Caco-2 (cell line): ENCODE measurements around the gene TLE3. TPM values are rescaled to one million over a fixed set of nuclear protein-coding genes. Genes with fewer than 3 reads are reported as not detected.

Source experiments
- BruUV-seq: library from RNA; stranded (reverse); fragments of 400-500 nt; replicated peaks from 2 replicates; lab custom pipeline; 2021; lab: Mats Ljungman, UMichigan
- CTCF ChIA-PET: fragments of 300-600 bp; sonication (Branson Sonifier 250); formaldehyde crosslinking; loops from one replicate; lab custom pipeline; 2022; ENCODE audit warnings: antibody characterized with exemption; lab: Charles Lee
- POLR2A ChIA-PET: fragments of 300-600 bp; sonication (Branson Sonifier 250); formaldehyde crosslinking; loops from one replicate; lab custom pipeline; 2022; ENCODE audit warnings: antibody characterized with exemption; lab: Charles Lee
- DNase-seq, 2 experiments: peaks; one replicate each; pipeline versions ENCODE4 v3.0.0 to v3.0.0-alpha.2; 2020 to 2022
- H3K27me3 ChIP-seq: replicated peaks from 2 replicates; pipeline ENCODE4 v1.6.0; 2011; ENCODE audit warnings: low read length; ENCODE audit not compliant: control insufficient read depth, insufficient read depth
- H3K36me3 ChIP-seq: 2 replicates; pipeline ENCODE4 v1.5.1; 2011; ENCODE audit warnings: low read length; ENCODE audit not compliant: control insufficient read depth, insufficient read depth
- H3K4me1 ChIP-seq: fragments of 250-450 bp; sonication (Bioruptor Pico); 2 replicates; pipeline ENCODE4 v1.5.1; 2020; ENCODE audit warnings: mild to moderate bottlenecking
- H3K4me3 ChIP-seq: 2 replicates; pipeline ENCODE4 v1.5.1; 2011; ENCODE audit warnings: low read depth, mild to moderate bottlenecking, control low read depth, low read length
- H3K9me3 ChIP-seq: fragments of 250-450 bp; sonication (Bioruptor Pico); 2 replicates; pipeline ENCODE4 v1.5.1; 2020; ENCODE audit warnings: mild to moderate bottlenecking, moderate library complexity
- H3K27ac Mint-ChIP-seq: one replicate; pipeline ENCODE4 v1.8.0; 2022; ENCODE audit warnings: mixed read lengths; ENCODE audit not compliant: unreplicated experiment
- H3K27me3 Mint-ChIP-seq: one replicate; pipeline ENCODE4 v1.8.0; 2022; ENCODE audit warnings: mixed read lengths; ENCODE audit not compliant: insufficient read depth, unreplicated experiment
- H3K36me3 Mint-ChIP-seq: one replicate; pipeline ENCODE4 v1.8.0; 2022; ENCODE audit warnings: mild to moderate bottlenecking, mixed read lengths; ENCODE audit not compliant: insufficient read depth, unreplicated experiment
- H3K4me1 Mint-ChIP-seq: one replicate; pipeline ENCODE4 v1.8.0; 2022; ENCODE audit warnings: low read depth, mixed read lengths; ENCODE audit not compliant: unreplicated experiment
- H3K4me3 Mint-ChIP-seq: one replicate; pipeline ENCODE4 v1.8.0; 2022; ENCODE audit warnings: mild to moderate bottlenecking, moderate library complexity, mixed read lengths; ENCODE audit not compliant: unreplicated experiment
- H3K9me3 Mint-ChIP-seq: one replicate; pipeline ENCODE4 v1.8.0; 2022; ENCODE audit warnings: mixed read lengths; ENCODE audit not compliant: unreplicated experiment
- CTCF ChIP-seq, 2 experiments: fragments of 200-600 bp in 1 of 2; IDR thresholded peaks; 1 replicate in 1 of 2; 2 replicates in 1 of 2; pipeline versions ENCODE4 v1.5.1 to v1.8.0; 2011 to 2022; ENCODE audit warnings: antibody characterized with exemption in 1 of 2, control low read depth in 1 of 2, inconsistent platforms in 1 of 2, low read depth in 1 of 2, low read length in 1 of 2, mild to moderate bottlenecking in 1 of 2, moderate library complexity in 1 of 2; ENCODE audit not compliant: insufficient read depth in 1 of 2, severe bottlenecking in 1 of 2, unreplicated experiment in 1 of 2
- intact Hi-C: fragments of 100-400 bp; cut with micrococcal nuclease; formaldehyde crosslinking; loops from one replicate; pipeline ENCODE4 v1.10.0; 2022; ENCODE audit not compliant: unreplicated experiment
- total RNA-seq: library from RNA; stranded (reverse); gene quantifications from 2 replicates; pipeline ENCODE4 v1.2.3, GENCODE V29; 2022

Gene TLE3
- total RNA-seq, 1 experiment from 2014 or later = 105 TPM

DNA sequence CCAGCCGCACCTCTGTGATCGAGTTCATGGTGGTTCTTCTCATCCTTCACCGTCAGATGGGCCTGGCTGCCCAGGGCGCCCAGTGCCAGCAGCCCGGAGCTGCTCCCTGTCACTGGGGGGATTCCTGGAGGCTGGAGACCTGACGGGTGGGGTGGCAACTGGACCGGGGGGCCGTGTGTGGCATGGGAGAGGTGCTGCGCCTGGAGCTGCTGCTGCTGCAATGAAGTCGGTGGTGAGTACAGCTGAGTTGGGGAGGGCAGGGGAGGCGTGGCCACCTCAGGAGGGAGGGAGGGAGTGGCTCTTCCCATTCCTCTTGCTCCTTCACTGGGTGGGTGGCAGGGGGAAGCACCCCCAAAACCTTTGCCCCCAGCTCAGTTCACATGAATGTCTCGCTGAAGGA lies 31.7 kb downstream of the TLE3 start:
- H3K27ac Mint-ChIP-seq = no peak overlapping the region
- H3K9me3 Mint-ChIP-seq = no peaks in the 10 kb centered on the region
- DNase-seq = no peak
- no peaks in the 10 kb centered on the region; the same call in 1 of the 2 replicates for H3K36me3 ChIP-seq
- peaks cover 79% of the 10 kb centered on the region for H3K36me3 Mint-ChIP-seq
- POLR2A ChIA-PET = no interaction called here
- H3K9me3 ChIP-seq = no peaks in the 10 kb centered on the region
- CTCF ChIA-PET = interaction anchor here (0.6 kb wide), 1 partner anchor 1870 kb away, joined by 6 read pairs; no protein-coding TSS in a partner anchor
- H3K4me1 ChIP-seq = no peaks in the 10 kb centered on the region
- no peaks in the 10 kb centered on the region for H3K27me3 ChIP-seq
- no peak overlapping the region for H3K4me3 ChIP-seq
- no peak overlapping the region for H3K4me3 Mint-ChIP-seq
- TF ChIP-seq CTCF (IDR thresholded peaks at IDR 0.05; ENCODE audit: insufficient read depth in 1 of 2, low read depth in 1 of 2, low read length in 1 of 2, severe bottlenecking in 1 of 2, unreplicated experiment in 1 of 2) = no peak
- H3K4me1 Mint-ChIP-seq = no peaks in the 10 kb centered on the region
- no TSS peak for BruUV-seq
- no peaks in the 10 kb centered on the region for H3K27me3 Mint-ChIP-seq
- intact Hi-C loops = no loop called here

DNA sequence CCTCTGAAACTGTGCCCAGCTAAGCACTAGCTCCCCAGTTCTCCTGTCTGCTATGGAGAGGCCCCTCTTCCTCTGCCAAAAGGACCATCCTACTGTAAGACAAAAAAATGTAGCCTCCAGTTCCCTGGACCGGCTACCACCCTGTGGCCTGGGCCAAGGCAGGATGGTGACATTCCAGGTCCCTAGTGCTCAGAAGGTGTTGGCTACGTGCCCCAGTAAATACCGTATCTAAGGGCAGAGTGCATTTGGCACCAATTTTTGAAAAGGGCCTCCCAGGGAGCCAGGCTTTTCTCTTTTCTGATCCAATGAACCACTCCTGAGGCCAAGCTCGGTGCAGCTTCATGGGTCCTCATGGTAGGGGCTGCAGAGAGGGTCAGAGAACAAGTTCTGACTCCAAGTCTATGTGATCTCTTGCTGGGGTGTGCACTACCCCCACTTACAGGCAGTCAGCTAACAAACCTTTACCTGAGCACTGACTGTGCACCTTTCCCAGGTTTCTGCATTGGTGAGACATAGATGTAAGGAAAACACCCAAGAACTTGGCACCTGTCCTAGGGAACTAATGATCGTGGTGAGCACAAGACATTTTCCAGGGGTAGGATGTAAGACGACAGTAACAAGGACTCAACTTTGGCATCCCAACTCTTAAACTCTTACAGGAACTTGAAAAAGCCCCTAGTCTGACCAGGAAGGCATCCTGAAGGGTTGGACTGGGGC lies 32.6 kb downstream of the TLE3 start:
- BruUV-seq = no TSS peak
- H3K27me3 Mint-ChIP-seq = no peaks in the 10 kb centered on the region
- no peaks in the 10 kb centered on the region for H3K9me3 ChIP-seq
- peaks cover 1% of the 10 kb centered on the region; the same call in 1 of the 2 replicates for H3K36me3 ChIP-seq
- intact Hi-C loops = no loop called here
- ChIA-PET POLR2A (no interaction called here), CTCF (interaction anchor here (0.6 kb wide), 1 partner anchor 48 kb away, joined by 4 read pairs; no protein-coding TSS in a partner anchor)
- no peak overlapping the region for H3K4me3 ChIP-seq
- DNase-seq = no peak
- H3K4me1 ChIP-seq = no peaks in the 10 kb centered on the region
- no peaks in the 10 kb centered on the region for H3K9me3 Mint-ChIP-seq
- no peak overlapping the region for H3K4me3 Mint-ChIP-seq
- TF ChIP-seq CTCF (IDR thresholded peaks at IDR 0.05; ENCODE audit: insufficient read depth in 1 of 2, low read depth in 1 of 2, low read length in 1 of 2, severe bottlenecking in 1 of 2, unreplicated experiment in 1 of 2) = no peak
- no peak overlapping the region for H3K27ac Mint-ChIP-seq
- H3K4me1 Mint-ChIP-seq = no peaks in the 10 kb centered on the region
- H3K36me3 Mint-ChIP-seq = peaks cover 79% of the 10 kb centered on the region
- no peaks in the 10 kb centered on the region for H3K27me3 ChIP-seq

DNA sequence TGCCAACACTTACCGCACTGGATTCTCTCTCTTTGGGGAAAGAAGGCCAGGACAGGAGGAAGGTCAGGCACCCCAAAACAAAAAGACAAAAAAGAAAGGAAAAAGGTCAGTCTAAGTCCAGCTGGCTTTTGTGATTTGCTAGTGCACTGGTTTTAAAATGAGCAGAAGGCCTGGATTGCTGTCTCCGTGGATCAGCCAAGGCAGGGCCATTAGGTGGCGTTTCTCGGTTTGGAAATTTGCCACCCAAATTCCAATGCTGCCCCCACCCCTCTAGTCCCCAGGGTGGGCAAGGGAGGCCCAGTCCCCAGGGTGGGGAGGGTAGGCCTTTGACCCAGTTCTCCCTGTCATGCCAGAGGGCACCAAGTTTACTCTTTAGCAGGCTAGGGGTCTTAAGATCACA lies 33.3 kb downstream of the TLE3 start:
- no peak for DNase-seq
- no peaks in the 10 kb centered on the region for H3K4me1 Mint-ChIP-seq
- no peaks in the 10 kb centered on the region for H3K9me3 ChIP-seq
- H3K4me1 ChIP-seq = no peaks in the 10 kb centered on the region
- peaks cover 3% of the 10 kb centered on the region; the same call in 1 of the 2 replicates for H3K36me3 ChIP-seq
- intact Hi-C loops = no loop called here
- no peak overlapping the region for H3K4me3 ChIP-seq
- H3K4me3 Mint-ChIP-seq = no peak overlapping the region
- H3K27ac Mint-ChIP-seq = no peak overlapping the region
- H3K27me3 Mint-ChIP-seq = no peaks in the 10 kb centered on the region
- no peaks in the 10 kb centered on the region for H3K9me3 Mint-ChIP-seq
- POLR2A ChIA-PET = no interaction called here
- CTCF ChIA-PET = interaction anchor here (0.8 kb wide), 1 partner anchor 95 kb away, joined by 4 read pairs; no protein-coding TSS in a partner anchor
- BruUV-seq = no TSS peak
- H3K27me3 ChIP-seq = no peaks in the 10 kb centered on the region
- no peak for TF ChIP-seq CTCF (IDR thresholded peaks at IDR 0.05; ENCODE audit: insufficient read depth in 1 of 2, low read depth in 1 of 2, low read length in 1 of 2, severe bottlenecking in 1 of 2, unreplicated experiment in 1 of 2)
- H3K36me3 Mint-ChIP-seq = peaks cover 79% of the 10 kb centered on the region
